Endothelial cell of hepatic sinusoid (primary cell): Measurements from ENCODE around the gene TKT.

Source experiments
- in situ Hi-C: cut with HindIII; loops from 2 replicates; pipeline ENCODE4 v1.10.0; 2017; ENCODE audit warnings: low sequenced_read_pairs

The TKT gene

DNA sequence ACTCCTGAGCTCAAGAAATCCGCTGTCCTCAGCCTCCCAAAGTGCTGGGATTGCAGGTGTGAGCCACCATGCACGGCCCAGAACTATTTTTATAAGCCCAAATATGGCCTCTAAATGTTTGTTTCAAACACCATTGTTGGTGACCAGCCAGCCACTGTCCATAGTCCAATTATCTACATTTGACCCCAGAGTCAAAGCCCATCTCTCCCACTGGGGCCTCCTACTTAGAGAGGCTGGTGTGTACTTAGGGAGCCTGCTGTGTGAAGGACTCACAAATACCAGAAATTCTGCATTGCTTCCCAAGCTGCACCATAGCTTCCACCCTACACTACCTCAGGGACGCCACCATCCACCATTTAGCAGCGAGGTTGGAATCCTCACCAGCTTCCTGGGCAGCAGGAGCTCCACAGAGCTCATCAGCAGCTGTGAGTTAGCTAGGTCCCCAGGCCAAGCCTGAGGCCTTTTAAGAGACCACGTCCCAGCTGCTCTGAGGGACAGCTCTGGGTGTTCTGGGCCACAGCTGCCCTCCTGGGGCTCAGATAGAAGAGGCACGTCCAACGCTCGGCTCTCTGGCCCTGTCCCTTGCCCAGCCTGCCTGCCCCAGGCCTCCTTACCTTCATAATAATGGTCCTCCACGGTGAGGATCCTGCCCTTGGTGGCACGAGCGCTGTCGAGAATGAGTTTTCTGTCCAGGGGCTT lies 29.5 kb downstream of the TKT start:
- in situ Hi-C loops, result no loop called here

DNA sequence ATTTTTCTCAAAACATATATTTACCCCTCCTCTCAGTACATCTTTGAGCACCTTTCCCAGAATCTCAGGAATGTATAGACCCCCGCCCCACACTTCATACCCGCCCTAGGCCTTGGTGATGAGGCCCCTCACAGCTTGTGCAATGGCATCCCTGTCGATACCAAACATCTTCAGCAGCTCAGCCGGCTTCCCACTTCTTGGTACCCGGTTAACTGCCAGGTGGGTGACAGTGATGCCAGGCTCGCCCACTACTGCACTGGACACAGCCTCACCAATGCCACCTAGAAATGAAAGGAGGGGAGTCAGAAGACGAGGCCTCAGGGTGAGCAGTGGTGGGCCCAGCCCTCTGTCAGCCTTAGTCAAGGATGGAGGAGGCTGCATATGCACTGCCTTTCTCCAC lies 30.2 kb downstream of the TKT start:
- in situ Hi-C loops, result no loop called here

DNA sequence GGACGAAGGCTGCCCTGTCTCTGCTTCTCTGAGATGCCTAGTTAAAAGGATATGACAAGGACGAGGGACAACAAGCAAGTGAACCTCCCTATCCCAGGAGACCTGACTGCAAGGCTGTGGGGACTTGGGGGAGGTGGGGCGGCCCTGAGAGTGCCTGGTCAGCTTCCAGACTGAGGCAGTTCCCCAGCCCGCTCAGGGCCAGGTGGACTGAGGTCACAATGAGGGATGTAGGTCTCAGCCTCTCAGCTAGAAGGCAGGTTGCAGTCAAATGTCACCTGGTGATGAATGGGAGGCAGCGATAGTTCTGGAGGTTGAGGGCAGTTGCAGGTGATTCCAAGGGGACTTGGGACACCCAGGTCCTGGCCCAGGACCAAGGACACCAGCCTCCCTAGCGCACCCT lies 30.6 kb downstream of the TKT start:
- in situ Hi-C loops, result no loop called here

DNA sequence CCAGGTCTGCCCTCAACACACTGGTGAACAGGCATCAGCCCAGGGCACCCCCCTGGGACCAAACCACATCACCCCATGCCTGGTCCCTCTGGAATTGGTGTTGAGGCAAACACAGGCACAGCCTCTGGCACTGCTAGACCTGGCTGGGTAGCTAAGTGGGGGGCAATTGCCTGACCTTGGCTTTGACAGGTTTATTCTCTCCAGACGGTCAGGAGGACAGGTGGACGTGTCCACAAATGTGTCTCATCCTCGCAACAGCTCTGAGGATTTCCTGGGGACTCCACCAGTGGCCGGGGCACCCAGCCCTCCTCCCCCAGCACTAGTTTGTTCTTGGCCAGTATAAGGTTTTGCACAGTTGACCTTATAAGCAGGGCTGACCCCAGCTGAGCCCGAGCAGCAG lies 31.3 kb downstream of the TKT start:
- in situ Hi-C loops, result no loop called here

DNA sequence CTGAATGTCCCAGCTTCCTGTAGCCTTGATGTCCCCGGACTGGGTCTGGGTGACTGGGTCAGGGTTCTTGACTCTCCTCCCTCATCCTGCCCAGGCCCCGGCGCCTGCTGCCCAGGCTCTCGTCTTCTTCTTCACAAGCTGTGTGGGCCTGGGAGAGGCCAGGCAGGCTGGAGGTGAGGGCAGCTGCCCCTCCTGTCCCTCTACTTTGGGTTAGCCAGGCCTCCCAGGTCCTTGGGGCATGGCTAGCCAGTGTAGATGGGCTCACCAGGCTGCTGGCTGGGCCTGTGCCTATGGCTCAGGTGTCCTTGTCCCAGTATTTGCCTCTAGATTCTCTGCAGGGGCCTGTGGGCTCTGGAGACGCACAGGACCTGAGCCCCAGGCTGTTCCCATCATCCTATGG lies 31.8 kb downstream of the TKT start:
- in situ Hi-C loops, result no loop called here

DNA sequence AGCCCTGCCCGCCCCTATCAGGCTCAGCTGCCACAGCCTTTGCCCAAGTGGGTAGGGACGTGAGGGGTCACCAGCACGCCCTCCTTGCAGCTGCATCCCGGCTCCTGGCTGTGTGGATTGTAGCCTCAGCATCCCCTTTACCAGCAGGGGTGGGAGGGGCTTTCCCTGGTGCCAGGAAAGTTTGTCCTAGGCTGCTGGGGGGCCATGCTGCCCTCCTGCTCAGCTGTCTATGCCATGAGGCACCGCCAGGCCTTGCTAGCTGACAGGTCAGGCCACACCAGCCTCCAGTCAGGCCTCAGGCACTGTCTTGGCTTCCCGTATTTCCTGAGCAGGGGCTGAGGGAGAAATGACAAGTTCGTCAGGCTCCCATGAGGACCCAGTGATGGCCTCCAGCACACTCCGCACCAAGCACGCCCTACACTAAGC lies 32.3 kb downstream of the TKT start:
- in situ Hi-C loops, result no loop called here

DNA sequence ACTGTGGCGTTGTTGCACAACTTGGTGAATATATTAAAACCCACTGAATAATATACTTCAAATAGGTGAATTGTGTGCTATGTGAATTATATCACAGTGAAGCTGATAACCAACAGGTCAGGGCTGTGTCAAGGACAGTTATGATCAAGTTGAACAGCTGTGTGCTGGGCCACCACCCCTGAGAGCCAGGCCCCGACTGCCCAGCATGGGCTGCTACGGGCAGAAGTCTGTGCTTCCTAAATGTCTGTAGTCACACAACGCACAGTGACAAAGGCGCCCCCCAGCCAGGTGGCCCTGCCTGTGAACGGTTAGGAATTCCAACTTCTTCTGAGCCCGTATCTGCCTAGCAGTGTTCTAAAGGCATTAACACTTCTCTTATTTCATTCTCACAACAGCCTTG lies 32.8 kb downstream of the TKT start:
- in situ Hi-C loops, result no loop called here

DNA sequence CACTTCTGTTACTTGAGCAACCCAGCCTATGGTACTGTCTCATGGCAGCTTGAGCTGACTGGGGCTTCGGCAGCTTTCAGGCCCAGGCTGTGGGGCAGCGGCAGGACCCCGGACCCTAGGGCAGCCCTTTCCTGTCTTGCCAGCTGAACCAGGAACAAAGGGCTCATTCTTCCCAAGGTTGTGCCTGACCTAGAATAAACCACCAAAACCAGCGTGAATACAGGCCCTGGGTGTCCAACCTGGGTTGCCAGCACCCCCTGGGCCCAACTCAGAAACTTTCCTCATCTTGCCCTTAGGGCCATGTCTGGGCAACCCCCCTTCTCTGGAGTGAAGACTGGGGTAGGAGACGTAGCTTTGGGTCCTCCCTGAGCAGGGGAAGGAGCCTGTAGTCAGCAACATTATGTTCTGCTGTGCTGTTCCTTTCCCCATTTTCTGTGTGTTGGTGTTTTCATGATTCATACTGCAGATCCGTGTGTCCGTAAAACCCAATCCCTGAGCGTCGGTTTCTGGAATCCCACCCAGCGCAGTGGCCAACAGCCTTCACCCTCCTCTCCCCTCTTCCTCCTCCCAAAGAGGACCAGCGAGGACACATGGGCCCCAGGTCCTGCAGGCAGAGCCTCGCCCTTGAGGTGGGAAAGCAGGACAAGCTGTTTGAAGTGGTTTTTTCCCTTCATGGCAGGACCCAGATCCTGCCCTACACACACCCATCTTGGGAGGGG lies 33.5 kb downstream of the TKT start:
- in situ Hi-C loops, result no loop called here

DNA sequence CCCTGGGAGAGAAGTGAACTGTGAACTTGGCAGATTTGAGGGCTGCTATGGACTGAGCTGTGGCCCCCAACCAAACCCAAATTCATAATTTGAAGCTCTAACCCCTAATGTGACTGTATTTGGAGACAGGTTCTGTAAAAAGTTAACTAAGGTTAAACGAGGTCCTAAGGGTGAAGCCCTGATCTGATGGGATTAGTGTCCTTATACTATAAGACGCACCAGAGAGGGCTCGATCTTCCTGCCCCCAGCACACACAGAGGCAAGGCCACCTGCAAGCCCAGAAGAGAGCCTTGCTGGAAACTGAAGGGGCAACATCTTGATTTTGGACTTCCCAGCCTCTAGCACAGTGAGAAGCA lies 34.0 kb downstream of the TKT start:
- in situ Hi-C loops, result no loop called here

DNA sequence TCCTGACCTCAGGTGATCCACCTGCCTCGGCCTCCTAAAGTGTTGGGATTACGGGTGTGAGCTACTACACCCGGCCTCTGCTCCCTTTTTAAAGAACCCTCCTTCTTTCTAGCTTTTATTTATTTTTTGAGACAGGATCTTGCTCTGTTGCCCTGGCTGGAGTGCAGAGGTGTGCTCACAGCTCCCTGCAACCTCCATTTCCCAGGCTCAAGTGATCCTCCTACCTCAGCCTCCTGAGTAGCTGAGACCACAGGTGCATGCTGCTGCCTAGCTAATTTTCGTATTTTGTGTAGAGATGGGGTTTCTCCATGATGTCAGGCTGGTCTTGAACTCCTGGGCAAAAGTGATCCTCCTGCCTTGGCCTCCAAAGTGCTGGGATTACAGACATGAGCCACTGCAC lies 34.5 kb downstream of the TKT start:
- in situ Hi-C loops, result no loop called here

DNA sequence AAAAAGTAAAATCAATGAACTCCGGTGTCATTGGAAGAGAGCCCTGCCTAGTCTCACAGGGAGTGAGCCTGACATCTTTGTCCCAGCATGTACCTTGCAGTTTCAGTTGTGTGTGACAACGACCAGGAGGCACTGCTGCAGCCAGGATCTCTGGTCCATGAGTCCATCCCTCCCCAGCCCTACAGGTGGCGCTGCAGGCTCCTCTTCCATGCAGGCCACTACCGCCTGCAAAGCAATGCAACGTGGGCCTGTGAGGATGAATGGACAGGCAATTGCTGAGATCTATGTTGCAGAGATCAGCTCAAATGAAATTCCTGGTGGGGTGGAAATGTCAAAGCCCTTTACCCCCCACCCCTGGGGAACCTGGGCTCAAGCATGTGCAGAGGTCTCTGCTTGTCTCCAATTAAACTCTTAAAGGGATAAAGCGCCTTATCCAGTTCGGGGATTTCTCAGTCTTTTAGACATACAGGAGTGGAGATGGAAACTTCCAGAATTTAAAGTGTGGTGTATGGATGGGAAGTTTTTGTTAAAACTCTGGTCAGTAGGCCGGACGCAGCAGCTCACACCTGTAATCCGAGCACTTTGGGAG lies 35.8 kb downstream of the TKT start:
- in situ Hi-C loops, result no loop called here

DNA sequence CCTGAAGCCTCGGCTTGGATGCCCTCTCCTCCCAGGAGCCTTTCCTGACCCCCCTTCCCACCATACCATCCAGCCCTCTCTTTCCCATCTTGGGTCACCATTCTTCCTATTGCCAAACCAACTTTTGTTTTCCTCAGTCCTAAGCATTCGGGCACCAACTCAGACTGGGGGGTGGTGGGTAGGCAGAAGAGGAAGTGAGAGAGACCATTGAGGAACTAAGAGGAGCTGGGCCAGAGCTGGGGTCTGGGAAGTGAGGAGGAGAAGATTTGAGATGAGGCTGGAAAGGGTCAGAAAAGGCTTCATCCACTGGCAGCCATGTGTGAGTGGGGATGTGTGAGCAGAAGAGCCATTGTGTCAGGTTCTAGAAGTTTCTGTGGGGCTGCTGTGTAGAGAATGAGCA lies 37.7 kb downstream of the TKT start:
- in situ Hi-C loops, result no loop called here

DNA sequence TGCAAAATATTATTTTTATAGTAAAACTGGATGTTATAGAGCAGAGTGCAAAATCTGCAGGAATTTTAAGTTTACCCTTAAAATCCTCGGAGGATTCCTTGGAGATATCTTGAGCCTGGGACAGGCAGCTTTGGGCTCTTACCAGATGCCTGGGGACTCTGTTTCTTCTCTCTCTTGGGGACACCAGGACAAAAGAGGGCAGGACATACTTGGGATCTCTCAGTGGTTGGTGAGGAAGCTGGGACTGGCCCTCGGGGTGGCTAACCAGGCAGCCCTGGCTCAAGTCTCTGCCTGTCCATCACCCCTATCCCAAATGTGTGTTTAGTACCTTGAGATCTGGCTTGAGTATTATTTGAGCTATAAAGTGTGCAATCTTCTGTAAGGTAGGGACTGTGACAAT lies 38.6 kb downstream of the TKT start:
- in situ Hi-C loops, result no loop called here

DNA sequence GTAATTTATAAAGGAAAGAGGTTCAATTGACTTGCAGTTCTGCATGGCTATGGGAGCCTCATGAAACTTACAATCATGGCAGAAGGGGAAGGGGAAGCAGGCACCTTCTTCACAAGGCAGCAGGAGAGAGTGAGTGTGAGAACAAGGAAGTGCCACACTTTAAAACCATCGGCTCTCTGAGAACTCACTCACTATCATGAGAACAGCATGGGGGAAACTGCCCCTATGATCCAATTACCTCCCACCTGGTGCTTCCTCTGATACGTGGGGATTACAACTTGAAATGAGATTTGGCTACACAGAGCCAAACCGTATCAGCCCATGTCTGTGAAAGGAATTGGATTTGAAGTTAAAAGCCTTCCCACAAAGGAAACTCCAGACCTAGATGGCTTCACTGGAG lies 39.1 kb downstream of the TKT start:
- in situ Hi-C loops, result no loop called here

DNA sequence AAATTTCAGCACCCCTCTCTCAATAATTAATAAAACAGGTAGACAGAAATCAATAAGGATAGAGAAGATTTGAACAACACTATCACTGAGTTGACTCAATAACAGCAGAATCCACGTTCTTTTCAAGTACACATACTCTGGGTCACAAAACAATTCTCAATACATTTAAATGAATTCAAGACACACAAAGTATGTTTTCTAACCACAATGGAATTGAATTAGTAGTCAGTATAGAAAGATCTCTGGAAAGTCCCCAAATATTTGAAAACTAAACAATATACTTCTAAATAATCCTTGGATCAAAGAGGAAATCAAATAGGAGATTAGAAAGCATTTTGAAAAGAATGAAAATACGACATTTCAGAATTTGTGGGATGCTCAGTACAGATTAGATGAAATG lies 40.0 kb downstream of the TKT start:
- in situ Hi-C loops, result no loop called here

DNA sequence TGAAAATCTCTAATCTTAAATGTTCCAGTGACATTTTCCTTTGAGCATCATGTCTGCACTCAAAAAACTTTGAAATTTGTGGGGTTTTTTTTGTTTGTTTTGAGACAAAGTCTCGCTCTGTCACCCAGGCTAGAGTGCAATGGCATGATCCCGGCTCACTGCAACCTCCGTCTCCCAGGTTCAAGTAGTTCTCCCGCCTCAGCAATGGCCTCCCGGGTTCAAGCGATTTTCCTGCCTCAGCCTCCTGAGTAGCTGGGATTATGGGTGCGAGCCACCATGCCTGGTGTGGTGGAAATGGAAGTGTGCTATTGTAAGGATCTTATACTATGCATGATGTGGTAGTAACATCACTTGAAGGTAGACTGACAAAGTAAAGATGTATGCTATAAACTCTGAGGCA lies 42.5 kb downstream of the TKT start:
- in situ Hi-C loops, result no loop called here

DNA sequence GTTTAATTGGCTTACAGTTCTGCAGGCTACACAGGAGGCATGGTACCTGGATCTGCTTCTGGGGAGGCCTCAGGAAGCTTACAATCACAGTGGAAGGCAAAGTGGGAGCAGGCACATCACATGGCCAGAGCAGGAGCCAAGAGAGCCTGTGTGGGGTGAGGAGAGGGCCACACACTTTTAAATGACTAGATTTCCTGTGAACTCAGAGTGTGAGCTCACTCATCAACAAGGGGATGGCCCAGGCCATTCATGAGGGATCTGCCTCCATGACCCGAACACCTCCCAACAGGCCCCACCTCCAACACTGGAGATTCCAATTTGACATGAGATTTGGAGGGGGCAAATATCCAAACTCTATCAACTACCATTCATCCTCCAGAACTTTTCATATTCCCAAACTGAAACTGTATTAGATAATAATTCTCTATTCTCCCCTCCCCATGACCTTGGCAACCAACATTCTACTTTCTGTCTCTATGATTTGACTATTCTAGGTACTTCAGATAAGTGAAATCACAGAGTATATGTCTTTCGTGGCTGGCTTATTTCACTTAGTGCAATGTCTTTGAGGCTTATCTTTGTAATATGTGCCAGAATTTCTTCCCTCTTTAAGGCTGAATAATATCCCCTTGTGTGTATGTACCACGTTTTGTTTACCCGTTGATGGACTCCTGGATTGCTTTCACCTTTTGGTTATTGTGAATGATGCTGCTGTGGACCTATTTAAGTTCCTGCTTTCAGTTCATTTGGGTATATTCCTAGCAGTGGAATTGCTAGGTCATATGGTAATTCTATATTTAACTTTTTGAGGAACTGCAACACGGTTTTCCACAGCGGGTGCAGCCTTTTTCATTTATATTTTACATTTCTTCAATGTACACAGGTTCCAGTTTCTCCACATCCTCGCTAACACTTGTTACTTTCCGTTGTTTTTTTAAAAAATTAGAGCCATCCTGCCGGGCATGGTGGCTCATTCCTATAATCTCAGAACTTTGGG lies 43.8 kb downstream of the TKT start:
- in situ Hi-C loops, result no loop called here

DNA sequence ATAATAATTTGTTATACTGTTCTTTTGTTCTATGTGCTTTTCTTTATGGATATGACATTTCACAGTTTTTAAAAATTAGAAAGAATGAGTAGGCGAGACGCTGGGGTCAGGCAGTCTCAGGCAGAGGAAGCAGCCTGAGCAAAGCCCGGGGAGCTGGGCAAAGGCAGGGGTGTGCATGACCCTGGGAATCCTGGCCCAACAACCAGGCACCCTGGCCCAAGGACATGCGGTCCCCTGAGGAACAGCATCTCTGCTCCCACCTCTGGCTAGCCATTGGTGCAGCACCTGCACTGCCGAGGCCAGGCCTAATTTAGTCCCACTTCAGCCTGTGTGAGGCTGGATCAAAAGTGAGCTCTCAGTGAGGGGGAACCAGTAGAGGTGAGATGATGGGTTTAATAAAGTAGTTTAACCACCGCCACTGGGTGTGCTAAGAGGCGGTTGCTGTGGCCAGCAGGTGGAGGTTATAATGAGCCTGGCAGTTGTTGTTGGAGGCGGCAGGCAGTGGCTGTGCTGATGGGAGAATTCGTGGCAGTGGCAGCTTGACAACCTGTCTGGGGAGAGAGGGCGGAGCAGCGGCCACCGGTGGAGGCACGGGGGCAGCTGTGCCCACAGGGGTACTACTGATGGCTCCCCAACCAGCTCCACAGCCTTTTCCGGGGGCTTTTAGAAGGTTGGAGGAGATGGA lies 53.3 kb downstream of the TKT start:
- in situ Hi-C loops, result loop anchor here (10.0 kb wide), 1 partner anchor 72 kb away; no protein-coding TSS in a partner anchor

DNA sequence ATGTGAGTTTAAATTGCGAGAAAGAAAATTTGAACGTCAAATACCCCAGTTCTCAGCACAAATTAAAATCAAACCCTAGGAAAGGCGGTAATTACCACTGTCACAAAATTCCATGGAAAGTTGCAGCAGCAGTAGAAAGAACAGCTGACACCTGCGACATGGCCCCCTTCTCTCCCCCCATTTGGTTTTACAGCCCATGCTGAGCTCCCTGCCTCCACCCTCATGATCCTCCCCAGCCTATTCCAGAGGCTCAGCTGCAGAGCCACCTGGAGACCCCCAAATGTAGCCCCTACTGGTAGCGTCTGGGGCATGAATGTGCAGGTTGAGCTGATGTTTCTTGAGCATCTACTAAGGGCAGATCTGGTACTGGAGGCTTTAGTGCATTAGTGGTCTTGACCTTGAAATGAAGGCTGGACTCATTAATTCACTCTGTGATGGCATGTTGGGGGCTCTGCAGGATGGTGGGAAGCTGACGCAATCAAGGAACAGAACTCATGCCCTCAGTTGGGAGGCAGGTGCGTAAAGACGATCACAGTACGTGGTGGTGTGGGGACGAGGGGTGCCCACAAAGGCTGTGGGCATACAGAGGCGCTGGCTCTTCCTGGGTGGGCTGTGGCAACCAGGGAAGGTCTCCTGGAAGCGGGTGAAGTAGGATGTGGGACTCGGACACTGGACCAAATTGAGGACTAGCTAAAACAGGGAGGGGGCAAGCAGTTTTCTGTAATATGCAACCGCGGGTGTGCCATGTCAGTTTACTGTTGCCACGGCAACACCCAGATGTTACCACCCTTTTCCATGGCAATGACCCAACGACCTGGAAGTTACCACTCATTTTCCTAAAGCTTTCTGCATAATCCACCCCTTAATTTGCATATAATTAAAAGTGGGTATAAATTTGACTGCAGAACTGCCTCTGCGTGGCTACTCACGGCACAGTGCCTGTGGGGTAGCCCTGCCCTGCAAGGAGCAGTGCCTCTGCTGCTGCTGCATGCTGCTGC lies 55.0 kb downstream of the TKT start:
- in situ Hi-C loops, result loop anchor here (10.0 kb wide), 1 partner anchor 74 kb away; no protein-coding TSS in a partner anchor
